K562 (cell line): ENCODE data around the gene MPL. TPM values are rescaled to one million over a fixed set of nuclear protein-coding genes. Genes with fewer than 3 reads are reported as not detected.

Experiments
- ATF6 ChIP-seq: sonication (generic); formaldehyde crosslinking; IDR thresholded peaks from 2 replicates; pipeline ENCODE4 v1.4.0; 2020; ENCODE audit warnings: mild to moderate bottlenecking, missing genetic modification reagents
- C11orf30 ChIP-seq: fragments of 450-650 bp; IDR thresholded peaks from 2 replicates; pipeline ENCODE4 v1.6.1; 2016; ENCODE audit warnings: low read depth, mild to moderate bottlenecking
- CBX1 ChIP-seq: sonication (generic); IDR thresholded peaks from 2 replicates; pipeline ENCODE4 v1.6.1; 2016; ENCODE audit warnings: antibody characterized with exemption, low read depth, mild to moderate bottlenecking
- E2F5 ChIP-seq: sonication (generic); formaldehyde crosslinking; IDR thresholded peaks from 2 replicates; pipeline ENCODE4 v1.8.0; 2022; ENCODE audit warnings: mild to moderate bottlenecking, missing genetic modification reagents
- HNRNPLL ChIP-seq: fragments of 200-400 bp; formaldehyde crosslinking; IDR thresholded peaks from 2 replicates; pipeline ENCODE4 v1.6.1; 2017; ENCODE audit warnings: low read length, low read depth, mild to moderate bottlenecking; ENCODE audit not compliant: poor library complexity, severe bottlenecking
- KDM4B ChIP-seq, 2 experiments: fragments of 450-650 bp in 1 of 2; sonication (generic) in 1 of 2; IDR thresholded peaks; 2 replicates each; pipeline ENCODE4 v1.6.1; 2016 to 2017; ENCODE audit warnings: borderline replicate concordance in 2 of 2, antibody characterized with exemption in 1 of 2, low read depth in 1 of 2, mild to moderate bottlenecking in 1 of 2
- LEF1 ChIP-seq: fragments of 450-650 bp; IDR thresholded peaks from 2 replicates; pipeline ENCODE4 v1.6.1; 2016; ENCODE audit warnings: mild to moderate bottlenecking
- MEIS2 ChIP-seq: fragments of 450-650 bp; IDR thresholded peaks from 2 replicates; pipeline ENCODE4 v1.6.1; 2014; ENCODE audit warnings: mild to moderate bottlenecking; ENCODE audit not compliant: partially characterized antibody
- NKRF ChIP-seq: fragments of 450-650 bp; IDR thresholded peaks from 2 replicates; pipeline ENCODE4 v1.6.1; 2016; ENCODE audit warnings: borderline replicate concordance
- PTTG1 ChIP-seq: fragments of 450-650 bp; IDR thresholded peaks from 2 replicates; pipeline ENCODE4 v1.6.1; 2016; ENCODE audit warnings: low read depth, mild to moderate bottlenecking, missing genetic modification characterization, missing compliant biosample characterization
- STAG1 ChIP-seq: sonication (generic); formaldehyde crosslinking; IDR thresholded peaks from 2 replicates; pipeline ENCODE4 v1.5.0; 2020; ENCODE audit warnings: missing genetic modification reagents, borderline replicate concordance
- STAT6 ChIP-seq: sonication (generic); formaldehyde crosslinking; IDR thresholded peaks from 2 replicates; pipeline ENCODE4 v1.8.1; 2023; ENCODE audit warnings: mild to moderate bottlenecking, missing genetic modification reagents
- TCF3 ChIP-seq: sonication (generic); formaldehyde crosslinking; IDR thresholded peaks from 2 replicates; pipeline ENCODE4 v1.4.0; 2020; ENCODE audit warnings: mild to moderate bottlenecking, missing genetic modification reagents
- TCF7 ChIP-seq: sonication (generic); IDR thresholded peaks from 2 replicates; pipeline ENCODE4 v1.6.1; 2016; ENCODE audit warnings: antibody characterized with exemption, borderline replicate concordance
- TSC22D4 ChIP-seq: fragments of 450-650 bp; IDR thresholded peaks from 2 replicates; pipeline ENCODE4 v1.6.1; 2016; ENCODE audit warnings: missing genetic modification characterization, missing biosample characterization, control low read depth
- ZNF77 ChIP-seq: fragments of 250-450 bp; sonication (Bioruptor Pico); IDR thresholded peaks from 2 replicates; pipeline ENCODE4 v1.5.0; 2020
- polyA plus RNA-seq, 8 experiments: library from polyadenylated mRNA; depleted of rRNA in 4 of 8; stranded (reverse) in 5 of 8; unstranded in 3 of 8; fragments of >200 nt; fragmentation: Nextera tagmentation in 2 of 8; fragmentation: Illumina TruSeq in 1 of 8; extraction: Ambion mirVana in 2 of 8; extraction: Trizol in 1 of 8; gene quantifications; 2 replicates each; pipeline versions ENCODE4 v1.2.1 to v1.2.3, GENCODE V29; 2011 to 2014; ENCODE audit warnings: inconsistent platforms in 1 of 8, missing spikeins in 1 of 8
- total RNA-seq, 7 experiments: library from RNA; depleted of rRNA in 6 of 7; stranded (reverse); fragments of >200 nt in 6 of 7; fragmentation: Illumina TruSeq in 2 of 7; extraction: Trizol in 2 of 7; gene quantifications; 2 replicates each; pipeline versions ENCODE4 v1.2.1 to v1.2.3, GENCODE V29; 2011 to 2021; ENCODE audit warnings: low replicate concordance in 1 of 7

Gene MPL
- total and polyA plus RNA-seq, 9 of the 15 experiments (the other 6 are each of a cell fraction or from before 2014, with no cell fraction given), result not detected

- TF ChIP-seq NKRF, result peak; percentile 97
- peak; percentile 23; the same call in 1 of the 2 replicates for TF ChIP-seq TCF7
- no peak for TF ChIP-seq MEIS2
- TF ChIP-seq LEF1, result peak; percentile 50; the same call in 1 of the 2 replicates
- peak; percentile 25; the same call in 1 of the 2 replicates for TF ChIP-seq TCF3 (CRISPR knock-in tag)
- TF ChIP-seq TSC22D4 (tag), result no peak
- no peak for TF ChIP-seq E2F5 (CRISPR knock-in tag)
- TF ChIP-seq HNRNPLL, result peak; percentile 45
- peak in 1 of 2 experiments; percentile 88; a peak in 1 of 4 replicates for TF ChIP-seq KDM4B (IDR thresholded peaks at IDR 0.05; ENCODE audit: borderline replicate concordance in 2 of 2, low read depth in 1 of 2)
- no peak for TF ChIP-seq ZNF77 (CRISPR knock-in tag)
- TF ChIP-seq PTTG1 (tag), result no peak
- 0 out of 2 replicates have a peak, but pooled peaks have one; percentile 16 for TF ChIP-seq STAG1 (CRISPR knock-in tag)
- peak; percentile 78; the same call in 1 of the 2 replicates for TF ChIP-seq CBX1
- peak; percentile 93 for TF ChIP-seq ATF6 (CRISPR knock-in tag)
- peak; percentile 96 for TF ChIP-seq C11orf30
- peak; percentile 11; the same call in 1 of the 2 replicates for TF ChIP-seq STAT6 (CRISPR knock-in tag)
Measured at GRCh38 chr1:43389326-43390313, 52.0 kb downstream of the MPL start, which contains the start of the genes MED8 and SZT2 (continued).
